K562 (cell line): Measurements from ENCODE around the gene NPC1L1. TPM values are rescaled to one million over a fixed set of nuclear protein-coding genes. Genes with fewer than 3 reads are reported as not detected.

Source experiments
- BDP1 ChIP-seq: IDR thresholded peaks from 3 replicates; pipeline ENCODE4 v1.6.1; 2011; ENCODE audit not compliant: insufficient read length, insufficient read depth
- ETS1 ChIP-seq: conservative IDR thresholded peaks from 2 replicates; pipeline ENCODE4 v1.6.1; 2011; ENCODE audit warnings: low read depth, mild to moderate bottlenecking, low read length; ENCODE audit not compliant: control insufficient read depth
- FOXM1 ChIP-seq, 2 experiments: fragments of 450-650 bp in 1 of 2; sonication (generic) in 1 of 2; formaldehyde crosslinking in 1 of 2; IDR thresholded peaks; 2 replicates each; pipeline versions ENCODE4 v1.6.1 to v1.9.0; 2017 to 2022; ENCODE audit warnings: low read depth in 2 of 2, mild to moderate bottlenecking in 2 of 2, missing genetic modification reagents in 1 of 2, moderate library complexity in 1 of 2
- HBP1 ChIP-seq: fragments of 450-650 bp; formaldehyde crosslinking; IDR thresholded peaks from 2 replicates; pipeline ENCODE4 v1.4.0; 2022; ENCODE audit warnings: missing genetic modification characterization
- ILF3 ChIP-seq: fragments of 450-650 bp; IDR thresholded peaks from 2 replicates; pipeline ENCODE4 v1.6.1; 2018; ENCODE audit warnings: antibody characterized with exemption, mild to moderate bottlenecking, moderate library complexity, borderline replicate concordance
- JUN ChIP-seq, 2 experiments: sonication (generic) in 1 of 2; formaldehyde crosslinking in 1 of 2; IDR thresholded peaks; 2 replicates each; pipeline versions ENCODE4 v1.6.1 to v1.8.0; 2012 to 2022; ENCODE audit warnings: borderline replicate concordance in 2 of 2, mild to moderate bottlenecking in 2 of 2, improper control_type of control experiment in 1 of 2, low read depth in 1 of 2, low read length in 1 of 2, missing genetic modification reagents in 1 of 2
- JUNB ChIP-seq: fragments of 450-650 bp; formaldehyde crosslinking; conservative IDR thresholded peaks from 2 replicates; pipeline ENCODE4 v1.4.0; 2020; ENCODE audit warnings: mild to moderate bottlenecking
- KLF16 ChIP-seq: IDR thresholded peaks from 2 replicates; pipeline ENCODE4 v1.6.1; 2016; ENCODE audit warnings: antibody characterized with exemption
- MCM7 ChIP-seq, 2 experiments: fragments of 450-650 bp; IDR thresholded peaks; 2 replicates each; pipeline ENCODE4 v1.6.1; 2016 to 2018
- PCBP1 ChIP-seq: fragments of 200-400 bp; formaldehyde crosslinking; IDR thresholded peaks from 2 replicates; pipeline ENCODE4 v1.6.1; 2018; ENCODE audit warnings: mild to moderate bottlenecking, low read depth, low read length; ENCODE audit not compliant: poor library complexity, severe bottlenecking
- POLR2AphosphoS2 ChIP-seq: IDR thresholded peaks from 2 replicates; pipeline ENCODE4 v1.6.1; 2012; ENCODE audit warnings: low read length, improper control_type of control experiment
- PRMT5 ChIP-seq: sonication (generic); formaldehyde crosslinking; IDR thresholded peaks from 2 replicates; pipeline ENCODE4 v1.5.0; 2020; ENCODE audit warnings: missing genetic modification reagents
- SMC3 ChIP-seq: conservative IDR thresholded peaks from 2 replicates; pipeline ENCODE4 v1.6.1; 2011; ENCODE audit warnings: low read depth, low read length, improper control_type of control experiment; ENCODE audit not compliant: insufficient read depth
- SOX6 ChIP-seq: fragments of 450-650 bp; IDR thresholded peaks from 2 replicates; pipeline ENCODE4 v1.6.1; 2014; ENCODE audit warnings: mild to moderate bottlenecking
- SPI1 ChIP-seq: IDR thresholded peaks from 2 replicates; pipeline ENCODE4 v1.6.1; 2011; ENCODE audit warnings: low read depth, low read length, control low read depth, borderline replicate concordance
- SRSF1 ChIP-seq: fragments of 200-400 bp; formaldehyde crosslinking; IDR thresholded peaks from 2 replicates; pipeline ENCODE4 v1.6.1; 2017; ENCODE audit warnings: mild to moderate bottlenecking, low read depth, low read length, moderate library complexity
- WHSC1 ChIP-seq: IDR thresholded peaks from one replicate; pipeline ENCODE4 v1.6.1; 2012; ENCODE audit warnings: low read length, control low read depth, inconsistent platforms
- ZBTB17 ChIP-seq: fragments of 450-650 bp; formaldehyde crosslinking; IDR thresholded peaks from 2 replicates; pipeline ENCODE4 v1.4.0; 2020; ENCODE audit warnings: mild to moderate bottlenecking
- ZC3H4 ChIP-seq: sonication (generic); formaldehyde crosslinking; IDR thresholded peaks from 2 replicates; pipeline ENCODE4 v1.9.0; 2021; ENCODE audit warnings: missing genetic modification reagents, borderline replicate concordance
- ZNF239 ChIP-seq: fragments of 250-450 bp; sonication (Bioruptor Pico); IDR thresholded peaks from 2 replicates; pipeline ENCODE4 v1.4.0; 2020; ENCODE audit warnings: mild to moderate bottlenecking
- ZNF280B ChIP-seq: fragments of 250-450 bp; sonication (Bioruptor Pico); IDR thresholded peaks from 2 replicates; pipeline ENCODE4 v1.5.1; 2021; ENCODE audit warnings: mild to moderate bottlenecking
- ZNF766 ChIP-seq: fragments of 200-800 bp; sonication (Bioruptor generic); conservative IDR thresholded peaks from 2 replicates; pipeline ENCODE4 v1.6.1; 2016; ENCODE audit warnings: missing genetic modification characterization, missing compliant biosample characterization
- polyA plus RNA-seq, 8 experiments: library from polyadenylated mRNA; depleted of rRNA in 4 of 8; stranded (reverse) in 5 of 8; unstranded in 3 of 8; fragments of >200 nt; fragmentation: Nextera tagmentation in 2 of 8; fragmentation: Illumina TruSeq in 1 of 8; extraction: Ambion mirVana in 2 of 8; extraction: Trizol in 1 of 8; gene quantifications; 2 replicates each; pipeline versions ENCODE4 v1.2.1 to v1.2.3, GENCODE V29; 2011 to 2014; ENCODE audit warnings: inconsistent platforms in 1 of 8, missing spikeins in 1 of 8
- total RNA-seq, 7 experiments: library from RNA; depleted of rRNA in 6 of 7; stranded (reverse); fragments of >200 nt in 6 of 7; fragmentation: Illumina TruSeq in 2 of 7; extraction: Trizol in 2 of 7; gene quantifications; 2 replicates each; pipeline versions ENCODE4 v1.2.1 to v1.2.3, GENCODE V29; 2011 to 2021; ENCODE audit warnings: low replicate concordance in 1 of 7

NPC1L1 gene
- total and polyA plus RNA-seq, 9 of the 15 experiments (the other 6 are each of a cell fraction or from before 2014, with no cell fraction given) = 0.01 to 0.18 (median 0.07) TPM; not detected in 4

GRCh38 chr7:44490351-44491200 lies 50.6 kb downstream of the NPC1L1 start, which contains the start of gene NUDCD3 (continued):
- no peak for TF ChIP-seq BDP1
- TF ChIP-seq JUNB (CRISPR knock-in tag) = no peak
- TF ChIP-seq ETS1 = peak; percentile 90
- no peak for TF ChIP-seq HBP1 (CRISPR knock-in tag)
- TF ChIP-seq KLF16 = 0 out of 2 replicates have a peak, but pooled peaks have one; percentile 25
- TF ChIP-seq JUN (IDR thresholded peaks at IDR 0.05; ENCODE audit: borderline replicate concordance, low read depth, low read length) = peak; percentile 41; the same call in 1 of the 2 replicates
- 0 out of 2 replicates have a peak, but pooled peaks have one; percentile 33 for TF ChIP-seq JUN (CRISPR knock-in tag; IDR thresholded peaks at IDR 0.05; ENCODE audit: borderline replicate concordance)
- TF ChIP-seq SRSF1 = no peak
- TF ChIP-seq MCM7 (IDR thresholded peaks at IDR 0.05) = no peak
- TF ChIP-seq ZNF239 (CRISPR knock-in tag) = peak; percentile 38; the same call in 1 of the 2 replicates
- no peak for TF ChIP-seq ZNF280B
- TF ChIP-seq ZNF766 (CRISPR knock-in tag) = peak; percentile 70; the same call in 1 of the 2 replicates
- no peak for TF ChIP-seq ZC3H4 (CRISPR knock-in tag)
- 0 out of 2 replicates have a peak, but pooled peaks have one; percentile 48 for TF ChIP-seq ILF3
- no peak for TF ChIP-seq POLR2AphosphoS2
- no peak for TF ChIP-seq WHSC1
- TF ChIP-seq PRMT5 (CRISPR knock-in tag) = 0 out of 2 replicates have a peak, but pooled peaks have one; percentile 23
- TF ChIP-seq SOX6 = peak; percentile 34; the same call in 1 of the 2 replicates
- no peak for TF ChIP-seq SPI1
- TF ChIP-seq ZBTB17 = peak; percentile 82
- TF ChIP-seq PCBP1 = peak; percentile 90
- TF ChIP-seq FOXM1 (IDR thresholded peaks at IDR 0.05; ENCODE audit: low read depth) = peak; percentile 49; the same call in 1 of the 2 replicates
- no peak; the same call in 1 of the 2 replicates for TF ChIP-seq FOXM1 (CRISPR knock-in tag; IDR thresholded peaks at IDR 0.05; ENCODE audit: low read depth)
- no peak for TF ChIP-seq SMC3
